Epithelial cell of umbilical artery (primary cell): Measurements from ENCODE around the gene FIS1. TPM values are rescaled to one million over a fixed set of nuclear protein-coding genes. Genes with fewer than 3 reads are reported as not detected.

Source experiments
- total RNA-seq: library from RNA; depleted of rRNA; stranded (reverse); fragments of >200 nt; gene quantifications from 2 replicates; pipeline ENCODE4 v1.2.3, GENCODE V29; 2014

Gene FIS1
- 336 and 410 TPM in 2 replicates for total RNA-seq

GRCh38 chr7:101244375-101245146 lies at the start of gene FIS1:
Gene FIS1 (minus strand): TSS chr7:101245081. CDS start chr7:101245004, 77 bp downstream.

GRCh38 chr7:101237206-101238067 lies 7.4 kb downstream of the FIS1 start, which contains the start of gene CLDN15:
Gene CLDN15 (minus strand): TSS chr7:101237802. CDS start chr7:101237581, 221 bp downstream.

GRCh38 chr7:101217388-101218235 lies 27.3 kb downstream of the FIS1 start, which contains the start of the genes PLOD3 and ZNHIT1:
Gene PLOD3 (minus strand): TSS chr7:101217581. CDS start chr7:101217274, 307 bp downstream.
Gene ZNHIT1 (plus strand): TSS chr7:101218165. CDS start chr7:101218196, 31 bp downstream.

GRCh38 chr7:101200862-101201599 lies 43.9 kb downstream of the FIS1 start, which contains the start of gene MOGAT3:
Gene MOGAT3 (minus strand): TSS chr7:101201036. CDS start chr7:101200854, 182 bp downstream.

Other genes with a start within 250 kb of the FIS1 start
- gene MUC17, start 225.0 kb downstream of the FIS1 start, total RNA-seq: not detected in 2 replicates
- 6.5 and 17.5 TPM in 2 replicates for gene TRIM56, start 159.6 kb downstream of the FIS1 start, total RNA-seq
- 1,622 and 2,149 TPM in 2 replicates for gene SERPINE1, start 118.0 kb downstream of the FIS1 start, total RNA-seq
- gene AP1S1, start 90.6 kb downstream of the FIS1 start, total RNA-seq: 189 and 211 TPM in 2 replicates
- 0.32 and 1.1 TPM in 2 replicates for gene VGF, start 79.5 kb downstream of the FIS1 start, total RNA-seq
- not detected in 2 replicates for gene NAT16, start 64.8 kb downstream of the FIS1 start, total RNA-seq
- not detected in 2 replicates for gene MOGAT3, start 44.0 kb downstream of the FIS1 start, total RNA-seq
- gene PLOD3, start 27.5 kb downstream of the FIS1 start, total RNA-seq: 51.0 and 53.2 TPM in 2 replicates
- 109 and 149 TPM in 2 replicates for gene ZNHIT1, start 26.9 kb downstream of the FIS1 start, total RNA-seq
- 1.3 and 2.9 TPM in 2 replicates for gene CLDN15, start 7.3 kb downstream of the FIS1 start, total RNA-seq
- gene IFT22, start 76.7 kb upstream of the FIS1 start, total RNA-seq: 17.9 and 26.1 TPM in 2 replicates
- gene COL26A1, start 117.8 kb upstream of the FIS1 start, total RNA-seq: not detected in 2 replicates